ENCODE data around the gene PCDHGA2. TPM values are rescaled to one million over a fixed set of nuclear protein-coding genes. Genes with fewer than 3 reads are reported as not detected.
"Not testable (repeated sequence)": the region's sequence is repeated elsewhere in the genome, so short reads cannot be mapped to it uniquely, and the experiment has no call there.

PCDHGA2 gene
- polyA plus RNA-seq, 2 of the 4 experiments (the other 2 are of a cell fraction) = 0.58 to 1.7 TPM

DNA sequence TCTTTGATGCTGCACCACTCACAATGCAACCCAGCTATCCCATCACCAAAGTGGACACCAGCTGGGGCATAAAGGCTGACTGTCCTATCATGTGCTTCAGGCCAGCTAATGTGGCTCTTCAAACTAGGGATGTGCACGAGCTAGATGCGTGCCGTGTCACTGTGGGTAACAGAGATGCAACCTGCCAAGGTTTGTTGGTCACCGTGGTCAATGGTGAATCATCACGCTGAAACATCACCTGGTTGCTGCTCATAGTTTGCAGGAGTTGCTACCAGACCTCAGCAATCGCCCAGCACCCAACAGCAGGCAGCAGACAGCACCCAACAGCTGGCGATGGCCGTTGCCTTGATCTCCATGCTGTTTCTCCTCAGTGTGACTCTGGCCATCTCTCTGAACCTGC lies 10.3 kb upstream of the PCDHGA2 start:
- H3K4me1 ChIP-seq = no peaks in the 10 kb centered on the region
- no peak overlapping the region for H3K4me3 ChIP-seq
- TF ChIP-seq SMC3 (IDR thresholded peaks at IDR 0.05) (no peak), RAD21 (conservative IDR thresholded peaks at IDR 0.05 in 1 of 2, IDR thresholded peaks at IDR 0.05 in 1 of 2) (no peak), CBX8 (IDR thresholded peaks at IDR 0.05) (no peak), HMGXB4 (CRISPR knock-in tag; IDR thresholded peaks at IDR 0.05; ENCODE audit: borderline replicate concordance) (no peak), TFCP2L1 (CRISPR knock-in tag; IDR thresholded peaks at IDR 0.05) (no peak), MAZ (IDR thresholded peaks at IDR 0.05; ENCODE audit: borderline replicate concordance, low read depth, low read length) (no peak), MAFK (IDR thresholded peaks at IDR 0.05; ENCODE audit: partially characterized antibody) (no peak), NFE2L2 (conservative IDR thresholded peaks at IDR 0.05; ENCODE audit: low read length) (no peak), CEBPB (IDR thresholded peaks at IDR 0.05) (no peak), KDM1A (IDR thresholded peaks at IDR 0.05; ENCODE audit: low read depth) (no peak)
- TF ChIP-seq, protein P1, sequence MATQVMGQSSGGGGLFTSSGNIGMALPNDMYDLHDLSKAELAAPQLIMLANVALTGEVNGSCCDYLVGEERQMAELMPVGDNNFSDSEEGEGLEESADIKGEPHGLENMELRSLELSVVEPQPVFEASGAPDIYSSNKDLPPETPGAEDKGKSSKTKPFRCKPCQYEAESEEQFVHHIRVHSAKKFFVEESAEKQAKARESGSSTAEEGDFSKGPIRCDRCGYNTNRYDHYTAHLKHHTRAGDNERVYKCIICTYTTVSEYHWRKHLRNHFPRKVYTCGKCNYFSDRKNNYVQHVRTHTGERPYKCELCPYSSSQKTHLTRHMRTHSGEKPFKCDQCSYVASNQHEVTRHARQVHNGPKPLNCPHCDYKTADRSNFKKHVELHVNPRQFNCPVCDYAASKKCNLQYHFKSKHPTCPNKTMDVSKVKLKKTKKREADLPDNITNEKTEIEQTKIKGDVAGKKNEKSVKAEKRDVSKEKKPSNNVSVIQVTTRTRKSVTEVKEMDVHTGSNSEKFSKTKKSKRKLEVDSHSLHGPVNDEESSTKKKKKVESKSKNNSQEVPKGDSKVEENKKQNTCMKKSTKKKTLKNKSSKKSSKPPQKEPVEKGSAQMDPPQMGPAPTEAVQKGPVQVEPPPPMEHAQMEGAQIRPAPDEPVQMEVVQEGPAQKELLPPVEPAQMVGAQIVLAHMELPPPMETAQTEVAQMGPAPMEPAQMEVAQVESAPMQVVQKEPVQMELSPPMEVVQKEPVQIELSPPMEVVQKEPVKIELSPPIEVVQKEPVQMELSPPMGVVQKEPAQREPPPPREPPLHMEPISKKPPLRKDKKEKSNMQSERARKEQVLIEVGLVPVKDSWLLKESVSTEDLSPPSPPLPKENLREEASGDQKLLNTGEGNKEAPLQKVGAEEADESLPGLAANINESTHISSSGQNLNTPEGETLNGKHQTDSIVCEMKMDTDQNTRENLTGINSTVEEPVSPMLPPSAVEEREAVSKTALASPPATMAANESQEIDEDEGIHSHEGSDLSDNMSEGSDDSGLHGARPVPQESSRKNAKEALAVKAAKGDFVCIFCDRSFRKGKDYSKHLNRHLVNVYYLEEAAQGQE (IDR thresholded peaks at IDR 0.05) = no peak
- TF ChIP-seq, protein P2, sequence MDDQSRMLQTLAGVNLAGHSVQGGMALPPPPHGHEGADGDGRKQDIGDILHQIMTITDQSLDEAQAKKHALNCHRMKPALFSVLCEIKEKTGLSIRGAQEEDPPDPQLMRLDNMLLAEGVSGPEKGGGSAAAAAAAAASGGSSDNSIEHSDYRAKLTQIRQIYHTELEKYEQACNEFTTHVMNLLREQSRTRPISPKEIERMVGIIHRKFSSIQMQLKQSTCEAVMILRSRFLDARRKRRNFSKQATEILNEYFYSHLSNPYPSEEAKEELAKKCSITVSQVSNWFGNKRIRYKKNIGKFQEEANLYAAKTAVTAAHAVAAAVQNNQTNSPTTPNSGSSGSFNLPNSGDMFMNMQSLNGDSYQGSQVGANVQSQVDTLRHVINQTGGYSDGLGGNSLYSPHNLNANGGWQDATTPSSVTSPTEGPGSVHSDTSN (IDR thresholded peaks at IDR 0.05) = no peak
- TF ChIP-seq, protein P3, sequence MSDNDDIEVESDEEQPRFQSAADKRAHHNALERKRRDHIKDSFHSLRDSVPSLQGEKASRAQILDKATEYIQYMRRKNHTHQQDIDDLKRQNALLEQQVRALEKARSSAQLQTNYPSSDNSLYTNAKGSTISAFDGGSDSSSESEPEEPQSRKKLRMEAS (IDR thresholded peaks at IDR 0.05) = no peak
- peaks cover 31% of the 10 kb centered on the region; the same call in 2 of the 3 replicates for H3K9me3 ChIP-seq
- POLR2A ChIA-PET = no interaction called here
- DNase-seq (ENCODE audit: low read depth in 1 of 2, low spot score in 1 of 2) (no peak), FAIRE-seq (no peak), ATAC-seq (no peak)
- H3K4me2 ChIP-seq = no peak overlapping the region
- 45% methylated on average over 8 of the region's 8 CpGs for WGBS (ENCODE audit: missing lambda C conversion rate)
- H3K27ac ChIP-seq = no peak overlapping the region
- CTCF ChIA-PET = interaction anchor here (0.7 to 4.9 kb wide), 11 partner anchors 8 to 247 kb away, joined by 3 to 45 read pairs (median 4); partner anchors contain the start of genes PCDHB2, PCDHGA2, PCDHGB1 and TAF7

DNA sequence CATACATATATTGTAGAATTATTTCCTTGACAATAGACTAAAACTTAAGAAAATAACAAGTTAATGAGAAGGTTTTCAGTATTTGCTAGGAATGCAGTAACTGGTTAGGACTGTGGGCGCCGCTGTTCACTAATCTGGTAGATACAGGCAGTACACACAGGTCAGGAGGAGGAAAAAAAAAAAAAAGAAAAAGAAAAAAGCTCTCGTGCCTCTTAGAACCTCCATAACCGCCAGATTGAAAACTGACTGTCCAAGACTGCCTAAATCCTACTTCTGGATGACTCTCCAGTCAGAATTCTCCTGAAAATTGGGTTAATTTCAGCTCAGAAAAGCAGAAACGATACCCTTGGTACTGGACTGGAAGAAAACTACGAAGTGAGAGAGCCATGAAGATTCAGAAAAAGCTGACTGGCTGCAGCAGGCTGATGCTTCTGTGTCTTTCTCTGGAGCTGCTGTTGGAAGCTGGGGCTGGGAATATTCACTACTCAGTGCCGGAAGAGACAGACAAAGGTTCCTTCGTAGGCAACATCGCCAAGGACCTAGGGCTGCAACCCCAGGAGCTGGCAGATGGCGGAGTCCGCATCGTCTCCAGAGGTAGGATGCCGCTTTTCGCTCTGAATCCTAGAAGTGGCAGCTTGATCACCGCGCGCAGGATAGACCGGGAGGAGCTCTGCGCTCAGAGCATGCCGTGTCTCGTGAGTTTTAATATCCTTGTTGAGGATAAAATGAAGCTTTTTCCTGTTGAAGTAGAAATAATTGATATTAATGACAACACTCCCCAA lies 8.1 kb upstream of the PCDHGA2 start, which contains the start of gene PCDHGA1:
Gene PCDHGA1, plus strand, starts transcription at position 216 of the 782 bp plus-strand sequence.
- peak within 1 kb of the TSS; percentile 70 for H3K4me2 ChIP-seq
- ATAC-seq (peak; percentile 92 to 94), FAIRE-seq (no peak)

DNA sequence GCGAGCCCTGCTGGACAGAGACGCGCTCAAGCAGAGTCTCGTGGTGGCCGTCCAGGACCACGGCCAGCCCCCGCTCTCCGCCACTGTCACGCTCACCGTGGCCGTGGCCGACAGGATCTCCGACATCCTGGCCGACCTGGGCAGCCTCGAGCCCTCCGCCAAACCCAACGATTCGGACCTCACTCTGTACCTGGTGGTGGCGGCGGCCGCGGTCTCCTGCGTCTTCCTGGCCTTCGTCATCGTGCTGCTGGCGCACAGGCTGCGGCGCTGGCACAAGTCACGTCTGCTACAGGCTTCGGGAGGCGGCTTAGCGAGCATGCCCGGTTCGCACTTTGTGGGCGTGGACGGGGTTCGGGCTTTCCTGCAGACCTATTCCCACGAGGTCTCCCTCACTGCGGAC lies 6.0 kb upstream of the PCDHGA2 start:
- FAIRE-seq, POLR2A ChIA-PET: not testable (repeated sequence)
- CTCF ChIA-PET = interaction anchor here (2.2 kb wide), 1 partner anchor 235 kb away, joined by 7 read pairs; no protein-coding TSS in a partner anchor

More for the DNA sequence above, 8.1 kb upstream of the PCDHGA2 start, which contains the start of gene PCDHGA1:
- peak within 1 kb of the TSS; percentile 44 to 80; a peak in 5 of 6 replicates for H3K27ac ChIP-seq
- peak; percentile 57 to 74 for DNase-seq (ENCODE audit: low read depth in 1 of 2, low spot score in 1 of 2)
- CTCF ChIA-PET = interaction anchor here (0.6 to 4.9 kb wide), 24 partner anchors 8 to 360 kb away, joined by 3 to 45 read pairs (median 4); partner anchors contain the start of genes PCDHB2, PCDHB7, PCDHGA2 and PCDHGA7
- 9% methylated on average over 21 of the region's 21 CpGs for WGBS (ENCODE audit: missing lambda C conversion rate)
- peaks cover 25% of the 10 kb centered on the region; the same call in 2 of the 3 replicates for H3K9me3 ChIP-seq
- H3K4me1 ChIP-seq = no peaks in the 10 kb centered on the region
- TF ChIP-seq CTCF (IDR thresholded peaks at IDR 0.05) = peak; percentile 58
- no peak for TF ChIP-seq NFE2L2 (conservative IDR thresholded peaks at IDR 0.05; ENCODE audit: low read length)
- TF ChIP-seq SMC3 (IDR thresholded peaks at IDR 0.05) = no peak
- TF ChIP-seq RAD21 (conservative IDR thresholded peaks at IDR 0.05 in 1 of 2, IDR thresholded peaks at IDR 0.05 in 1 of 2) = peak in 1 of 2 experiments; percentile 44; a peak in 3 of 5 replicates
- no peak for TF ChIP-seq NR3C1 (IDR thresholded peaks at IDR 0.05)
- TF ChIP-seq HDAC2 (IDR thresholded peaks at IDR 0.05) = no peak
- TF ChIP-seq, protein P4, sequence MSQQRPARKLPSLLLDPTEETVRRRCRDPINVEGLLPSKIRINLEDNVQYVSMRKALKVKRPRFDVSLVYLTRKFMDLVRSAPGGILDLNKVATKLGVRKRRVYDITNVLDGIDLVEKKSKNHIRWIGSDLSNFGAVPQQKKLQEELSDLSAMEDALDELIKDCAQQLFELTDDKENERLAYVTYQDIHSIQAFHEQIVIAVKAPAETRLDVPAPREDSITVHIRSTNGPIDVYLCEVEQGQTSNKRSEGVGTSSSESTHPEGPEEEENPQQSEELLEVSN (IDR thresholded peaks at IDR 0.05; ENCODE audit: borderline replicate concordance, low read depth) = peak; percentile 41; the same call in 1 of the 2 replicates
- peak within 1 kb of the TSS; percentile 43 for H3K4me3 ChIP-seq
- POLR2A ChIA-PET = interaction anchor here (0.6 to 2.6 kb wide), 4 partner anchors 10 to 233 kb away, joined by 3 to 33 read pairs (median 3); partner anchors contain the start of genes PCDHGB1 and TAF7

More for the DNA sequence above, 6.0 kb upstream of the PCDHGA2 start:
- H3K4me2 ChIP-seq; DNase-seq (ENCODE audit: low read depth in 1 of 2, low spot score in 1 of 2); H3K4me3 ChIP-seq; ATAC-seq; H3K4me1 ChIP-seq; H3K27ac ChIP-seq: not testable (repeated sequence)
- peaks cover 31% of the 10 kb centered on the region; the same call in 2 of the 3 replicates for H3K9me3 ChIP-seq
- WGBS (ENCODE audit: missing lambda C conversion rate) = 85% methylated on average over 28 of the region's 39 CpGs

Data from A549 (cell line).